HepG2 (cell line): Measurements from ENCODE around the gene COMMD1. TPM values are rescaled to one million over a fixed set of nuclear protein-coding genes. Genes with fewer than 3 reads are reported as not detected.

Experiments used
- BORCS8-MEF2B ChIP-seq: sonication (generic); formaldehyde crosslinking; IDR thresholded peaks from 2 replicates; pipeline ENCODE4 v1.8.0; 2022; ENCODE audit warnings: mild to moderate bottlenecking, missing genetic modification reagents
- CBX2 ChIP-seq, 2 experiments: fragments of 200-600 bp in 1 of 2; sonication (generic); formaldehyde crosslinking in 1 of 2; IDR thresholded peaks; 2 replicates each; pipeline versions ENCODE4 v1.7.0 to v1.8.1; 2018 to 2022; ENCODE audit warnings: low read depth in 2 of 2, low read length in 1 of 2, mild to moderate bottlenecking in 1 of 2, missing genetic modification reagents in 1 of 2
- CEBPG ChIP-seq: IDR thresholded peaks from 2 replicates; pipeline ENCODE4 v1.6.1; 2016
- DNMT1 ChIP-seq: sonication (generic); formaldehyde crosslinking; IDR thresholded peaks from 2 replicates; pipeline ENCODE4 v1.5.1; 2020; ENCODE audit warnings: mild to moderate bottlenecking, missing genetic modification reagents
- MED8 ChIP-seq: sonication (generic); formaldehyde crosslinking; IDR thresholded peaks from 2 replicates; pipeline ENCODE4 v1.8.1; 2023; ENCODE audit warnings: mild to moderate bottlenecking, missing genetic modification reagents; ENCODE audit not compliant: insufficient replicate concordance
- MIXL1 ChIP-seq: IDR thresholded peaks from 2 replicates; pipeline ENCODE4 v1.6.1; 2016
- NFATC3 ChIP-seq: sonication (generic); formaldehyde crosslinking; IDR thresholded peaks from 2 replicates; pipeline ENCODE4 v1.5.1; 2020; ENCODE audit warnings: mild to moderate bottlenecking, missing genetic modification reagents
- PHF20 ChIP-seq: sonication (generic); formaldehyde crosslinking; IDR thresholded peaks from 2 replicates; pipeline ENCODE4 v1.5.0; 2020; ENCODE audit warnings: mild to moderate bottlenecking, missing genetic modification reagents
- SMARCE1 ChIP-seq: fragments of 450-650 bp; IDR thresholded peaks from 2 replicates; pipeline ENCODE4 v1.6.1; 2017; ENCODE audit warnings: borderline replicate concordance
- SOX5 ChIP-seq: IDR thresholded peaks from 2 replicates; pipeline ENCODE4 v1.6.1; 2016; ENCODE audit warnings: borderline replicate concordance
- TBX2 ChIP-seq: sonication (generic); formaldehyde crosslinking; IDR thresholded peaks from 2 replicates; pipeline ENCODE4 v1.5.0; 2020; ENCODE audit warnings: missing genetic modification reagents, mild to moderate bottlenecking, borderline replicate concordance
- TCF7 ChIP-seq: sonication (generic); IDR thresholded peaks from 2 replicates; pipeline ENCODE4 v1.6.1; 2016; ENCODE audit warnings: antibody characterized with exemption, low read depth
- ZFP36 ChIP-seq: fragments of 150-350 bp; IDR thresholded peaks from 2 replicates; pipeline ENCODE4 v1.6.1; 2018; ENCODE audit warnings: borderline replicate concordance, low read length, low read depth; ENCODE audit not compliant: partially characterized antibody
- ZFYVE20 ChIP-seq: sonication (generic); formaldehyde crosslinking; IDR thresholded peaks from 2 replicates; pipeline ENCODE4 v1.8.0; 2023; ENCODE audit warnings: low read depth, mild to moderate bottlenecking, moderate library complexity, missing genetic modification reagents, borderline replicate concordance
- ZKSCAN8 ChIP-seq: IDR thresholded peaks from 2 replicates; pipeline ENCODE4 v1.6.1; 2016; ENCODE audit warnings: borderline replicate concordance, missing genetic modification reagents, missing compliant biosample characterization
- ZNF367 ChIP-seq: sonication (generic); formaldehyde crosslinking; IDR thresholded peaks from 2 replicates; pipeline ENCODE4 v1.4.0; 2020; ENCODE audit warnings: missing genetic modification reagents, borderline replicate concordance
- ZNF501 ChIP-seq: sonication (generic); formaldehyde crosslinking; IDR thresholded peaks from 2 replicates; pipeline ENCODE4 v1.5.1; 2020; ENCODE audit warnings: mild to moderate bottlenecking, moderate library complexity, missing genetic modification reagents
- ZNF761 ChIP-seq: sonication (generic); formaldehyde crosslinking; conservative IDR thresholded peaks from 2 replicates; pipeline ENCODE4 v1.4.0; 2020; ENCODE audit warnings: mild to moderate bottlenecking, missing genetic modification reagents
- polyA plus RNA-seq, 8 experiments: library from polyadenylated mRNA; depleted of rRNA in 3 of 8; stranded (reverse) in 7 of 8; unstranded in 1 of 8; fragments of >200 nt; fragmentation: Illumina TruSeq in 4 of 8; extraction: Trizol in 4 of 8; gene quantifications; 2 replicates each; pipeline versions ENCODE4 v1.2.1 to v1.2.3, GENCODE V29; 2011 to 2016; ENCODE audit warnings: low read depth in 4 of 8, missing spikeins in 1 of 8, mixed read lengths in 1 of 8; ENCODE audit not compliant: insufficient read depth in 1 of 8
- total RNA-seq, 5 experiments: library from RNA; depleted of rRNA; stranded (reverse); fragments of >200 nt; fragmentation: Illumina TruSeq; extraction: Trizol; gene quantifications; 2 replicates each; pipeline ENCODE4 v1.2.3, GENCODE V29; 2016; ENCODE audit warnings: low read depth in 1 of 5
- TF ChIP-seq, protein P1 (sequence below): IDR thresholded peaks from 2 replicates; pipeline ENCODE4 v1.6.1; 2016; ENCODE audit warnings: missing compliant biosample characterization, missing genetic modification reagents, borderline replicate concordance
- TF ChIP-seq, protein P2 (sequence below): sonication (generic); formaldehyde crosslinking; IDR thresholded peaks from 2 replicates; pipeline ENCODE4 v1.4.0; 2020; ENCODE audit warnings: missing genetic modification reagents
- TF ChIP-seq, protein P3 (sequence below): sonication (generic); formaldehyde crosslinking; IDR thresholded peaks from 2 replicates; pipeline ENCODE4 v1.4.0; 2020; ENCODE audit warnings: mild to moderate bottlenecking, missing genetic modification reagents

Gene COMMD1
- total and polyA plus RNA-seq, 2 of the 13 experiments (the other 11 are each of a cell fraction or from before 2014, with no cell fraction given), result 25.7 to 105 TPM

DNA sequence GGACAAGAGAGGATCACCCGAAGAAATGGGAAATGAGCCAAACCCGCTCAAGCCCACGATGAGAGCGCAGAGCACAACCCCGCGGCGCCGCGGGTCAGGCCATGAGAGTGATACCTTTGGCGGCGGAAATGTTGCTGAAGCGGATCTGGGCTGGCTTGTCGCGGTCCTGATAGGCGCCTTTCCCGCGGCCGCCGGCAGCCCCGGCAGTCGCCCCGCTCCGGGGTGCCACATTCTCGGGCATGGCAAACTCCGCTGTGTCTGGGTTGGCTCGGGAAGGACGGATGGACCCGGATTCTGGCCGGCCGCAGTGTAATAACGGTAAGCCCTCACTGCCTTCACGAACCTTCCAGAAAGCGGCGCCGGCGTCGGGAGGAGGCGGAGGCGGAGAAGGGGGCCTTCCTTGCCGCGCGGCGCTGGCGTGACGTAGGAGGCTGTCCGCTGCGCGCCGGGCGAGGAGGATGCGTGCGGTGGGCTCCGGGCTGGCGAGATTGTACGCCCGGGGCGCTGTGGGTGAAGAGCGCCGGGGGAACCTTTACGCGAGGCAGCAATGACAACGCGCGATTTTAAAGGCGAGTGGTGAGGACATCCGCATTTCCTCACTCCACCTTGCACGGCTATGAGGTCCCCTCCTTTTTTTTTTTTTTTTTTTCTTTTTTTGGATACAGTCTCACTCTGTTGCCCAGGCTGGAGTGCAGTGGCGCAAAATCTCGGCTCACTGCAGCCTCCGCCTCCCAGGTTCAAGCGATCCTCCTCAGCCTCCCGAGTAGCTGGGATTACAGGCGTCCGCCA is 17.0 kb upstream of the COMMD1 start, which contains the start of gene CCT4 (continued):
- TF ChIP-seq ZFP36 (peak; percentile 35), NFATC3 (peak; percentile 88; the same call in 1 of the 2 replicates), TBX2 (CRISPR knock-in tag) (peak; percentile 95), TCF7 (no peak), CEBPG (CRISPR knock-in tag) (peak; percentile 39; the same call in 1 of the 2 replicates), ZNF761 (CRISPR knock-in tag) (no peak; the same call in none of the 2 replicates), MIXL1 (CRISPR knock-in tag) (peak; percentile 83), ZFYVE20 (CRISPR knock-in tag) (no peak), MED8 (CRISPR knock-in tag) (peak; percentile 94), ZNF501 (peak; percentile 94), CBX2 (IDR thresholded peaks at IDR 0.05; ENCODE audit: low read depth, low read length) (no peak), CBX2 (CRISPR knock-in tag; IDR thresholded peaks at IDR 0.05; ENCODE audit: low read depth) (no peak), DNMT1 (peak; percentile 95; the same call in 1 of the 2 replicates), SMARCE1 (no peak), SOX5 (CRISPR knock-in tag) (0 out of 2 replicates have a peak, but pooled peaks have one; percentile 54), BORCS8-MEF2B (CRISPR knock-in tag) (peak; percentile 99), PHF20 (CRISPR knock-in tag) (peak; percentile 99), ZKSCAN8 (CRISPR knock-in tag) (peak; percentile 86), ZNF367 (CRISPR knock-in tag) (no peak; the same call in 1 of the 2 replicates)
- TF ChIP-seq, protein P1, sequence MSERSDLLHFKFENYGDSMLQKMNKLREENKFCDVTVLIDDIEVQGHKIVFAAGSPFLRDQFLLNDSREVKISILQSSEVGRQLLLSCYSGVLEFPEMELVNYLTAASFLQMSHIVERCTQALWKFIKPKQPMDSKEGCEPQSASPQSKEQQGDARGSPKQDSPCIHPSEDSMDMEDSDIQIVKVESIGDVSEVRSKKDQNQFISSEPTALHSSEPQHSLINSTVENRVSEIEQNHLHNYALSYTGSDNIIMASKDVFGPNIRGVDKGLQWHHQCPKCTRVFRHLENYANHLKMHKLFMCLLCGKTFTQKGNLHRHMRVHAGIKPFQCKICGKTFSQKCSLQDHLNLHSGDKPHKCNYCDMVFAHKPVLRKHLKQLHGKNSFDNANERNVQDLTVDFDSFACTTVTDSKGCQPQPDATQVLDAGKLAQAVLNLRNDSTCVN (CRISPR knock-in tag), result peak; percentile 92
- TF ChIP-seq, protein P2, sequence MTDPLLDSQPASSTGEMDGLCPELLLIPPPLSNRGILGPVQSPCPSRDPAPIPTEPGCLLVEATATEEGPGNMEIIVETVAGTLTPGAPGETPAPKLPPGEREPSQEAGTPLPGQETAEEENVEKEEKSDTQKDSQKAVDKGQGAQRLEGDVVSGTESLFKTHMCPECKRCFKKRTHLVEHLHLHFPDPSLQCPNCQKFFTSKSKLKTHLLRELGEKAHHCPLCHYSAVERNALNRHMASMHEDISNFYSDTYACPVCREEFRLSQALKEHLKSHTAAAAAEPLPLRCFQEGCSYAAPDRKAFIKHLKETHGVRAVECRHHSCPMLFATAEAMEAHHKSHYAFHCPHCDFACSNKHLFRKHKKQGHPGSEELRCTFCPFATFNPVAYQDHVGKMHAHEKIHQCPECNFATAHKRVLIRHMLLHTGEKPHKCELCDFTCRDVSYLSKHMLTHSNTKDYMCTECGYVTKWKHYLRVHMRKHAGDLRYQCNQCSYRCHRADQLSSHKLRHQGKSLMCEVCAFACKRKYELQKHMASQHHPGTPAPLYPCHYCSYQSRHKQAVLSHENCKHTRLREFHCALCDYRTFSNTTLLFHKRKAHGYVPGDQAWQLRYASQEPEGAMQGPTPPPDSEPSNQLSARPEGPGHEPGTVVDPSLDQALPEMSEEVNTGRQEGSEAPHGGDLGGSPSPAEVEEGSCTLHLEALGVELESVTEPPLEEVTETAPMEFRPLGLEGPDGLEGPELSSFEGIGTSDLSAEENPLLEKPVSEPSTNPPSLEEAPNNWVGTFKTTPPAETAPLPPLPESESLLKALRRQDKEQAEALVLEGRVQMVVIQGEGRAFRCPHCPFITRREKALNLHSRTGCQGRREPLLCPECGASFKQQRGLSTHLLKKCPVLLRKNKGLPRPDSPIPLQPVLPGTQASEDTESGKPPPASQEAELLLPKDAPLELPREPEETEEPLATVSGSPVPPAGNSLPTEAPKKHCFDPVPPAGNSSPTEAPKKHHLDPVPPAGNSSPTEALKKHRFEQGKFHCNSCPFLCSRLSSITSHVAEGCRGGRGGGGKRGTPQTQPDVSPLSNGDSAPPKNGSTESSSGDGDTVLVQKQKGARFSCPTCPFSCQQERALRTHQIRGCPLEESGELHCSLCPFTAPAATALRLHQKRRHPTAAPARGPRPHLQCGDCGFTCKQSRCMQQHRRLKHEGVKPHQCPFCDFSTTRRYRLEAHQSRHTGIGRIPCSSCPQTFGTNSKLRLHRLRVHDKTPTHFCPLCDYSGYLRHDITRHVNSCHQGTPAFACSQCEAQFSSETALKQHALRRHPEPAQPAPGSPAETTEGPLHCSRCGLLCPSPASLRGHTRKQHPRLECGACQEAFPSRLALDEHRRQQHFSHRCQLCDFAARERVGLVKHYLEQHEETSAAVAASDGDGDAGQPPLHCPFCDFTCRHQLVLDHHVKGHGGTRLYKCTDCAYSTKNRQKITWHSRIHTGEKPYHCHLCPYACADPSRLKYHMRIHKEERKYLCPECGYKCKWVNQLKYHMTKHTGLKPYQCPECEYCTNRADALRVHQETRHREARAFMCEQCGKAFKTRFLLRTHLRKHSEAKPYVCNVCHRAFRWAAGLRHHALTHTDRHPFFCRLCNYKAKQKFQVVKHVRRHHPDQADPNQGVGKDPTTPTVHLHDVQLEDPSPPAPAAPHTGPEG (CRISPR knock-in tag), result peak; percentile 83; the same call in 1 of the 2 replicates
- TF ChIP-seq, protein P3, sequence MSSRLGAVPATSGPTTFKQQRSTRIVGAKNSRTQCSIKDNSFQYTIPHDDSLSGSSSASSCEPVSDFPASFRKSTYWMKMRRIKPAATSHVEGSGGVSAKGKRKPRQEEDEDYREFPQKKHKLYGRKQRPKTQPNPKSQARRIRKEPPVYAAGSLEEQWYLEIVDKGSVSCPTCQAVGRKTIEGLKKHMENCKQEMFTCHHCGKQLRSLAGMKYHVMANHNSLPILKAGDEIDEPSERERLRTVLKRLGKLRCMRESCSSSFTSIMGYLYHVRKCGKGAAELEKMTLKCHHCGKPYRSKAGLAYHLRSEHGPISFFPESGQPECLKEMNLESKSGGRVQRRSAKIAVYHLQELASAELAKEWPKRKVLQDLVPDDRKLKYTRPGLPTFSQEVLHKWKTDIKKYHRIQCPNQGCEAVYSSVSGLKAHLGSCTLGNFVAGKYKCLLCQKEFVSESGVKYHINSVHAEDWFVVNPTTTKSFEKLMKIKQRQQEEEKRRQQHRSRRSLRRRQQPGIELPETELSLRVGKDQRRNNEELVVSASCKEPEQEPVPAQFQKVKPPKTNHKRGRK, result no peak
